GM23338 (cell line): Measurements from ENCODE around the gene PARP12. TPM values are rescaled to one million over a fixed set of nuclear protein-coding genes. Genes with fewer than 3 reads are reported as not detected.

Experiments
- ATAC-seq: fragments of 200-7000 bp; cut with Tn5 transposase; 3 replicates; pipeline ENCODE4 v1.9.1; 2020
- DNase-seq: peaks from one replicate; pipeline ENCODE4 v3.0.0-alpha.2; 2015; ENCODE audit warnings: low spot score
- H2AFZ ChIP-seq: fragments of 200-600 bp; sonication (generic); 2 replicates; pipeline ENCODE4 v1.8.0; 2016; ENCODE audit warnings: antibody characterized with exemption, mild to moderate bottlenecking, moderate library complexity
- H3F3A ChIP-seq: fragments of 200-600 bp; sonication (generic); replicated peaks from 2 replicates; pipeline ENCODE4 v1.8.0; 2017; ENCODE audit warnings: antibody characterized with exemption, mixed run types, low read depth
- H3K27ac ChIP-seq: fragments of 200-600 bp; sonication (generic); 2 replicates; pipeline ENCODE4 v1.6.1; 2016; ENCODE audit warnings: low read depth
- H3K27me3 ChIP-seq: fragments of 200-600 bp; sonication (generic); 2 replicates; pipeline ENCODE4 v1.8.0; 2016; ENCODE audit warnings: mild to moderate bottlenecking, mixed run types, moderate library complexity; ENCODE audit not compliant: insufficient read depth
- H3K36me3 ChIP-seq: fragments of 200-600 bp; sonication (generic); 2 replicates; pipeline ENCODE4 v1.8.0; 2016; ENCODE audit warnings: mild to moderate bottlenecking; ENCODE audit not compliant: insufficient read depth
- H3K4me1 ChIP-seq: fragments of 200-600 bp; sonication (generic); 2 replicates; pipeline ENCODE4 v1.8.0; 2016; ENCODE audit warnings: mild to moderate bottlenecking, moderate library complexity; ENCODE audit not compliant: insufficient read depth
- H3K4me2 ChIP-seq: fragments of 200-600 bp; sonication (generic); 2 replicates; pipeline ENCODE4 v1.7.1; 2017; ENCODE audit warnings: mixed run types
- H3K4me3 ChIP-seq: fragments of 200-600 bp; sonication (generic); 2 replicates; pipeline ENCODE4 v1.6.1; 2016; ENCODE audit warnings: mixed run types
- H3K79me2 ChIP-seq: fragments of 200-600 bp; sonication (generic); replicated peaks from 2 replicates; pipeline ENCODE4 v1.8.0; 2017; ENCODE audit warnings: mild to moderate bottlenecking; ENCODE audit not compliant: insufficient read depth
- H3K9me2 ChIP-seq: fragments of 200-600 bp; sonication (generic); 2 replicates; pipeline ENCODE4 v1.8.0; 2017; ENCODE audit not compliant: insufficient read depth
- H4K20me1 ChIP-seq: fragments of 200-600 bp; sonication (generic); replicated peaks from 2 replicates; pipeline ENCODE4 v1.8.0; 2017; ENCODE audit warnings: mild to moderate bottlenecking; ENCODE audit not compliant: insufficient read depth
- H3K27ac Mint-ChIP-seq: 2 replicates; pipeline ENCODE4 v1.8.0; 2020; ENCODE audit warnings: inconsistent platforms, mild to moderate bottlenecking, moderate library complexity, mixed read lengths
- H3K27me3 Mint-ChIP-seq: 3 replicates; pipeline ENCODE4 v1.8.0; 2022; ENCODE audit warnings: low read depth, mild to moderate bottlenecking, moderate library complexity, mixed read lengths, inconsistent platforms; ENCODE audit not compliant: insufficient read depth, poor library complexity
- H3K36me3 Mint-ChIP-seq: 3 replicates; pipeline ENCODE4 v1.8.0; 2021; ENCODE audit warnings: low read depth, mild to moderate bottlenecking, inconsistent platforms, moderate library complexity, mixed read lengths
- H3K4me1 Mint-ChIP-seq: 3 replicates; pipeline ENCODE4 v1.8.0; 2020; ENCODE audit warnings: mild to moderate bottlenecking, inconsistent platforms, mixed read lengths
- H3K4me3 Mint-ChIP-seq: 3 replicates; pipeline ENCODE4 v1.8.0; 2021; ENCODE audit warnings: moderate library complexity, mild to moderate bottlenecking, inconsistent platforms, mixed read lengths
- H3K9me3 Mint-ChIP-seq: 3 replicates; pipeline ENCODE4 v1.8.0; 2020; ENCODE audit warnings: moderate library complexity, mild to moderate bottlenecking, inconsistent platforms, mixed read lengths
- EZH2 ChIP-seq: fragments of 200-600 bp; sonication (generic); IDR thresholded peaks from one replicate; pipeline ENCODE4 v1.8.0; 2017; ENCODE audit warnings: antibody characterized with exemption, mild to moderate bottlenecking, low read depth; ENCODE audit not compliant: unreplicated experiment
- EZH2phosphoT487 ChIP-seq: fragments of 200-600 bp; sonication (generic); IDR thresholded peaks from one replicate; pipeline ENCODE4 v1.8.1; 2018; ENCODE audit warnings: antibody characterized with exemption; ENCODE audit not compliant: unreplicated experiment
- JUNB ChIP-seq: IDR thresholded peaks from one replicate; pipeline ENCODE4 v1.6.1; 2016; ENCODE audit warnings: antibody characterized with exemption; ENCODE audit not compliant: unreplicated experiment
- POLR2AphosphoS5 ChIP-seq: IDR thresholded peaks from 2 replicates; pipeline ENCODE4 v1.6.1; 2016; ENCODE audit warnings: antibody characterized with exemption, low read depth
- ZNF331 ChIP-seq: fragments of 250-450 bp; sonication (Bioruptor Pico); IDR thresholded peaks from 2 replicates; pipeline ENCODE4 v1.5.0; 2020; ENCODE audit warnings: low read depth, mild to moderate bottlenecking, moderate library complexity
- polyA plus RNA-seq: library from polyadenylated mRNA; unstranded; fragments of >200 nt; fragmentation: Nextera tagmentation; extraction: Ambion mirVana; gene quantifications from 2 replicates; pipeline ENCODE4 v1.2.1, GENCODE V29; 2016
- total RNA-seq: library from RNA; depleted of rRNA; stranded (reverse); fragments of >200 nt; shearing (Covaris generic); gene quantifications from 2 replicates; pipeline ENCODE4 v1.2.3, GENCODE V29; 2014
- TF ChIP-seq, protein P1 (sequence below): fragments of 250-450 bp; sonication (Bioruptor Pico); IDR thresholded peaks from 2 replicates; pipeline ENCODE4 v1.5.0; 2020; ENCODE audit warnings: mild to moderate bottlenecking, moderate library complexity
- TF ChIP-seq, protein P2 (sequence below), 2 experiments: fragments of 200-600 bp in 1 of 2; sonication (generic) in 1 of 2; conservative IDR thresholded peaks; 2 replicates each; pipeline versions ENCODE4 v1.5.1 to v1.6.1; 2016 to 2017; ENCODE audit warnings: antibody characterized with exemption in 2 of 2, low read depth in 2 of 2, mild to moderate bottlenecking in 2 of 2, moderate library complexity in 1 of 2

PARP12 gene
- total and polyA plus RNA-seq, 2 experiments from 2014 or later: 2.7 to 10.3 TPM

DNA sequence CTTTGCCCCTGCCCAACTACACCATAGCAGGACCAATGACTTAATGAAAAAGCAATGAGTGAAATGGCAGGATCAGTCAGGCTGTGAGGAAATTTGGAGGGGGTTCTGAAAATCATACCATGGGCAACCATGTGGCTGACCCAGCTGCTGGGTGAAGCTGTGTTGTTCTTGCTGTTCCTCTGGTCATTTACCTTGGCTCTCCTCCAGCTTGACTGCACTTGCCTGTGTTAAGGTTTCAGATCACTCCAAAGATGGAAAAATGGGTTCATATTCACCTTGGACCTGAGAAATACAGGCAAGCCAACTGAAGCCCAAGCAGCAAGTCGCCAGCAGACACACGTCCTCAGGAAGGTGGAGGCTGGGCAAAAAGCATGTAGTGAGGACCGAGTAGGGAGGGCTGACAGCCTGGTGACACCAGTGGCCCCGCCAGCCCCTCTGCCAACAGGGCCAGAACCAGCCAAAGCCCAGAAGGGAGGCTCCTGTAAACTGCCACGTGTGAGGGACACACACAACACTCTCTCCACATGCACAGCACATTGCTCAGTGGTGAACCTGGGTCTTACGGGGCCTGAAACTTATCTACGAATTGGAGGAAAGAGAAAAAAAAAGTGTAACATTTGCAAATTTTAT lies 40.1 kb downstream of the PARP12 start (continued):
- TF ChIP-seq, protein P1, sequence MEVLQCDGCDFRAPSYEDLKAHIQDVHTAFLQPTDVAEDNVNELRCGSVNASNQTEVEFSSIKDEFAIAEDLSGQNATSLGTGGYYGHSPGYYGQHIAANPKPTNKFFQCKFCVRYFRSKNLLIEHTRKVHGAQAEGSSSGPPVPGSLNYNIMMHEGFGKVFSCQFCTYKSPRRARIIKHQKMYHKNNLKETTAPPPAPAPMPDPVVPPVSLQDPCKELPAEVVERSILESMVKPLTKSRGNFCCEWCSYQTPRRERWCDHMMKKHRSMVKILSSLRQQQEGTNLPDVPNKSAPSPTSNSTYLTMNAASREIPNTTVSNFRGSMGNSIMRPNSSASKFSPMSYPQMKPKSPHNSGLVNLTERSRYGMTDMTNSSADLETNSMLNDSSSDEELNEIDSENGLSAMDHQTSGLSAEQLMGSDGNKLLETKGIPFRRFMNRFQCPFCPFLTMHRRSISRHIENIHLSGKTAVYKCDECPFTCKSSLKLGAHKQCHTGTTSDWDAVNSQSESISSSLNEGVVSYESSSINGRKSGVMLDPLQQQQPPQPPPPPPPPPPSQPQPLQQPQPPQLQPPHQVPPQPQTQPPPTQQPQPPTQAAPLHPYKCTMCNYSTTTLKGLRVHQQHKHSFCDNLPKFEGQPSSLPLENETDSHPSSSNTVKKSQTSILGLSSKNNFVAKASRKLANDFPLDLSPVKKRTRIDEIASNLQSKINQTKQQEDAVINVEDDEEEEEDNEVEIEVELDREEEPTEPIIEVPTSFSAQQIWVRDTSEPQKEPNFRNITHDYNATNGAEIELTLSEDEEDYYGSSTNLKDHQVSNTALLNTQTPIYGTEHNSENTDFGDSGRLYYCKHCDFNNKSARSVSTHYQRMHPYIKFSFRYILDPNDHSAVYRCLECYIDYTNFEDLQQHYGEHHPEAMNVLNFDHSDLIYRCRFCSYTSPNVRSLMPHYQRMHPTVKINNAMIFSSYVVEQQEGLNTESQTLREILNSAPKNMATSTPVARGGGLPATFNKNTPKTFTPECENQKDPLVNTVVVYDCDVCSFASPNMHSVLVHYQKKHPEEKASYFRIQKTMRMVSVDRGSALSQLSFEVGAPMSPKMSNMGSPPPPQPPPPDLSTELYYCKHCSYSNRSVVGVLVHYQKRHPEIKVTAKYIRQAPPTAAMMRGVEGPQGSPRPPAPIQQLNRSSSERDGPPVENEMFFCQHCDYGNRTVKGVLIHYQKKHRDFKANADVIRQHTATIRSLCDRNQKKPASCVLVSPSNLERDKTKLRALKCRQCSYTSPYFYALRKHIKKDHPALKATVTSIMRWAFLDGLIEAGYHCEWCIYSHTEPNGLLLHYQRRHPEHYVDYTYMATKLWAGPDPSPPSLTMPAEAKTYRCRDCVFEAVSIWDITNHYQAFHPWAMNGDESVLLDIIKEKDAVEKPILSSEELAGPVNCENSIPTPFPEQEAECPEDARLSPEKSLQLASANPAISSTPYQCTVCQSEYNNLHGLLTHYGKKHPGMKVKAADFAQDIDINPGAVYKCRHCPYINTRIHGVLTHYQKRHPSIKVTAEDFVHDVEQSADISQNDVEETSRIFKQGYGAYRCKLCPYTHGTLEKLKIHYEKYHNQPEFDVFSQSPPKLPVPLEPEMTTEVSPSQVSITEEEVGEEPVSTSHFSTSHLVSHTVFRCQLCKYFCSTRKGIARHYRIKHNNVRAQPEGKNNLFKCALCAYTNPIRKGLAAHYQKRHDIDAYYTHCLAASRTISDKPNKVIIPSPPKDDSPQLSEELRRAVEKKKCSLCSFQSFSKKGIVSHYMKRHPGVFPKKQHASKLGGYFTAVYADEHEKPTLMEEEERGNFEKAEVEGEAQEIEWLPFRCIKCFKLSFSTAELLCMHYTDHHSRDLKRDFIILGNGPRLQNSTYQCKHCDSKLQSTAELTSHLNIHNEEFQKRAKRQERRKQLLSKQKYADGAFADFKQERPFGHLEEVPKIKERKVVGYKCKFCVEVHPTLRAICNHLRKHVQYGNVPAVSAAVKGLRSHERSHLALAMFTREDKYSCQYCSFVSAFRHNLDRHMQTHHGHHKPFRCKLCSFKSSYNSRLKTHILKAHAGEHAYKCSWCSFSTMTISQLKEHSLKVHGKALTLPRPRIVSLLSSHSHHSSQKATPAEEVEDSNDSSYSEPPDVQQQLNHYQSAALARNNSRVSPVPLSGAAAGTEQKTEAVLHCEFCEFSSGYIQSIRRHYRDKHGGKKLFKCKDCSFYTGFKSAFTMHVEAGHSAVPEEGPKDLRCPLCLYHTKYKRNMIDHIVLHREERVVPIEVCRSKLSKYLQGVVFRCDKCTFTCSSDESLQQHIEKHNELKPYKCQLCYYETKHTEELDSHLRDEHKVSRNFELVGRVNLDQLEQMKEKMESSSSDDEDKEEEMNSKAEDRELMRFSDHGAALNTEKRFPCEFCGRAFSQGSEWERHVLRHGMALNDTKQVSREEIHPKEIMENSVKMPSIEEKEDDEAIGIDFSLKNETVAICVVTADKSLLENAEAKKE (CRISPR knock-in tag): no peak
- TF ChIP-seq POLR2AphosphoS5: no peak
- no peak for TF ChIP-seq EZH2phosphoT487

DNA sequence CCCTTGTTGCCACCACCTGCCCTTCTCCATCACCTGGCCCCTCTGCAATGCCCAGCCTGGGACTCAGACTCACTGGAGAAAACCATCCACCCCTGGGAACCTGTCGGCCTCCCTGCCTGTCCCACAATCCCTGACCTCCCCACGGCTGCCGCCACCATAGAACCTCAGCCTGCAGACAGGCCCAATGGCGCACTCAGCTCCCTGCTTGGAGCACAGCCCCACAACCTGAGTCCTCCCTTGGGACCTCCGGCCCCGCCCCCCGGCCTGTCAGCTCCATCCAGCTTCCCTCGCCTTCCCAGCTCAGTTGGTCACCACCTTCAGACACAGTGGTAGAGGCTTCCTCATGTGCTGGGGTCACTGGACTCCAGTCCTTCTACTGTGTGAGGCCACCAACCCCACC lies 41.1 kb downstream of the PARP12 start:
- ATAC-seq (no peak), DNase-seq (no peak)
- Mint-ChIP-seq H3K9me3 (no peaks in the 10 kb centered on the region), H3K4me1 (no peaks in the 10 kb centered on the region), H3K27me3 (peaks cover 9% of the 10 kb centered on the region), H3K27ac (no peak overlapping the region), H3K4me3 (no peak overlapping the region), H3K36me3 (no peaks in the 10 kb centered on the region; the same call in 2 of the 3 replicates)
- H3K9me2 ChIP-seq: no peaks in the 10 kb centered on the region
- H3K79me2 ChIP-seq: no peaks in the 10 kb centered on the region
- H3K4me1 ChIP-seq: no peaks in the 10 kb centered on the region
- no peaks in the 10 kb centered on the region for H3F3A ChIP-seq
- H3K27ac ChIP-seq: no peak overlapping the region
- no peaks in the 10 kb centered on the region for H3K36me3 ChIP-seq
- no peak overlapping the region for H2AFZ ChIP-seq
- H3K27me3 ChIP-seq: no peaks in the 10 kb centered on the region
- no peak overlapping the region for H3K4me3 ChIP-seq
- no peak overlapping the region for H3K4me2 ChIP-seq
- no peaks in the 10 kb centered on the region for H4K20me1 ChIP-seq
- TF ChIP-seq EZH2 (no peak), JUNB (no peak), EZH2phosphoT487 (no peak), POLR2AphosphoS5 (no peak), ZNF331 (no peak)
- TF ChIP-seq, protein P2, sequence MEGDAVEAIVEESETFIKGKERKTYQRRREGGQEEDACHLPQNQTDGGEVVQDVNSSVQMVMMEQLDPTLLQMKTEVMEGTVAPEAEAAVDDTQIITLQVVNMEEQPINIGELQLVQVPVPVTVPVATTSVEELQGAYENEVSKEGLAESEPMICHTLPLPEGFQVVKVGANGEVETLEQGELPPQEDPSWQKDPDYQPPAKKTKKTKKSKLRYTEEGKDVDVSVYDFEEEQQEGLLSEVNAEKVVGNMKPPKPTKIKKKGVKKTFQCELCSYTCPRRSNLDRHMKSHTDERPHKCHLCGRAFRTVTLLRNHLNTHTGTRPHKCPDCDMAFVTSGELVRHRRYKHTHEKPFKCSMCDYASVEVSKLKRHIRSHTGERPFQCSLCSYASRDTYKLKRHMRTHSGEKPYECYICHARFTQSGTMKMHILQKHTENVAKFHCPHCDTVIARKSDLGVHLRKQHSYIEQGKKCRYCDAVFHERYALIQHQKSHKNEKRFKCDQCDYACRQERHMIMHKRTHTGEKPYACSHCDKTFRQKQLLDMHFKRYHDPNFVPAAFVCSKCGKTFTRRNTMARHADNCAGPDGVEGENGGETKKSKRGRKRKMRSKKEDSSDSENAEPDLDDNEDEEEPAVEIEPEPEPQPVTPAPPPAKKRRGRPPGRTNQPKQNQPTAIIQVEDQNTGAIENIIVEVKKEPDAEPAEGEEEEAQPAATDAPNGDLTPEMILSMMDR (conservative IDR thresholded peaks at IDR 0.05; ENCODE audit: low read depth in 2 of 2): no peak
- TF ChIP-seq, protein P1 (CRISPR knock-in tag): no peak
